Activated CD4-positive, alpha-beta T cell treated with anti-CD3 and anti-CD28 coated beads for 1 hour (primary cell): ENCODE results near the gene ZNF638.
"Not testable (repeated sequence)": the region's sequence is repeated elsewhere in the genome, so short reads cannot be mapped to it uniquely, and the experiment has no call there.

Experiments used
- DNase-seq: peaks from one replicate; pipeline ENCODE4 v3.0.0-alpha.2; 2020

The ZNF638 gene

DNA sequence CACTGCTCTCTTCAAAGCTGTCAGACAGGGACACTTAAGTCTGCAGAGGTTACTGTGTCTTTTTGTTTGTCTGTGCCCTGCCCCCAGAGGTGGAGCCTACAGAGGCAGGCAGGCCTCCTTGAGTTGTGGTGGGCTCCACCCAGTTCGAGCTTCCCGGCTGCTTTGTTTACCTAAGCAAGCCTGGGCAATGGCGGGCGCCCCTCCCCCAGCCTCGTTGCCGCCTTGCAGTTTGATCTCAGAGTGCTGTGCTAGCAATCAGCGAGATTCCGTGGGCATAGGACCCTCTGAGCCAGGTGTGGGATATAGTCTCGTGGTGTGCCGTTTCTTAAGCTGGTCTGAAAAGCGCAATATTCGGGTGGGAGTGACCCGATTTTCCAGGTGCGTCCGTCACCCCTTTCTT is 85.3 kb downstream of the ZNF638 start:
- not testable (repeated sequence) for DNase-seq

DNA sequence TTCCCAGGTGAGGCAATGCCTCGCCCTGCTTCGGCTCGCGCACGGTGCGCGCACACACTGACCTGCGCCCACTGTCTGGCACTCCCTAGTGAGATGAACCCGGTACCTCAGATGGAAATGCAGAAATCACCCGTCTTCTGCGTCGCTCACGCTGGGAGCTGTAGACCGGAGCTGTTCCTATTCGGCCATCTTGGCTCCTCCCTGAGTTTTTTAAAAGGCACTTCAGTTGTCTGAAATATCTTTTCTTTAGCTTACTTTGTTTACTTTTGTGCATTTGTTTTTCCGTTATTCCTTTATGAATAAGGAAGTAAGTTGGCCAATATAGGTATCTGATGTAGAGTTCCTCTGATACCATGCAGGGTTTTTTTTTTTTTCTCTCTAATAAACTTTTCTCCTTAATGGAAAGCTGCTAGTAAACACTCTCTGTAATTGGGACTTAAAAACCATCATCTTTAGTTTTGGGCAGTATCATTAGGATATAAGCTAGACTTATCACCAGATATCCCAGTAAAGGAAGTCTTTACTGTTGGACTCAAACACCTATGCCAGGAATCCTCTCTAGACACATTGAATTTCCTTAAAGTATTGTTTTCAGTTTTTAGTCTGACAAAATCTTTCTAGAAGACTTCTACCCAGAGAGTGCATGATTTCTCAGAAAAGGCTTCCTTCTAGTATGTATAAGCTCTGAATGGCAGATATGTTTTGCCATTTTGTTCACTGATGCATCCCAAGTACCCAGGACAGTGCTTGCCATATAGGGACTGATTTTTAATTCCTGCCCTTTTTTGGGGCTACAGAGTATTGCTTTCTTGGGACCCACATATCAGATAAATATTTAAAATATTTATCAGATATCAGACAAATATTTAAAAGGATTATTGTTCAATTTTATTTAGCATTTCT is 86.0 kb downstream of the ZNF638 start:
- no peak for DNase-seq

DNA sequence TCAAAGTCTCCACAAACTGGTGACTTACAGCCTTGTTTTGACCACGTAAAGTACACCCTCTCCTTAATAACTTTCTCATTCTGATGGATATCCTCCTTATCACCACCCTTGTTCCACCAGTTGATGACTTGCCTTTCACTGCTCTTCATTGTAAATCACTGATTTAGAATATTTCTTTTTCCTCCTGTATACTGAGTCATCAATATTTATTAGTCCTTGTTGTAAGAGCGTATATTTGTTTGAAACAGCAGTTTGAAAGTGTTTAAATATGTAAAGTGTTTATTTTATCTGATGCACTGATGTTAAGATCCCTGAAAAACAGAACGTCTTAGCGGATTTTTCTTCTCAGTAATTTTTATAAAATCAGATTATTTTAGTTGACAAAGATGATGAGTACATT is 87.6 kb downstream of the ZNF638 start:
- no peak for DNase-seq

DNA sequence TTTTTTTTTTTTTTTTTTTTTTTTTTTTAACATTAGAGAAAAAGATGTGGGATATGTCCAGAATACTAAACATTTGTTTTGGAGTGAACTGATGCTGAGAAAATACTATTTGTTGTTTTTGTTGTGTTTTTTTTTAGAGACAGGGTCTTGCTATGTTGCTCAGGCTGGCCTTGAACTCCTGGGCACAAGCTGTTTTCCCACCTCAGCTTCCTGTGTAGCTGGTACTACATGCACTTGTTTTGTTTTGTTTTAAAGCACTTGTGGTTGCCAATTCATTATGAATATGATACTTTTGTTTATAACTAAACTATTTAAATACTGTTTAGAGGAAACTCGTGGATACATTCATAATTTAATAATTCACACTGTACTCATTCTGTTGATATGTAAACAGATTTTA is 88.4 kb downstream of the ZNF638 start:
- no peak for DNase-seq

GRCh38 chr2:71422786-71423185 is 91.2 kb downstream of the ZNF638 start:
- DNase-seq = no peak

DNA sequence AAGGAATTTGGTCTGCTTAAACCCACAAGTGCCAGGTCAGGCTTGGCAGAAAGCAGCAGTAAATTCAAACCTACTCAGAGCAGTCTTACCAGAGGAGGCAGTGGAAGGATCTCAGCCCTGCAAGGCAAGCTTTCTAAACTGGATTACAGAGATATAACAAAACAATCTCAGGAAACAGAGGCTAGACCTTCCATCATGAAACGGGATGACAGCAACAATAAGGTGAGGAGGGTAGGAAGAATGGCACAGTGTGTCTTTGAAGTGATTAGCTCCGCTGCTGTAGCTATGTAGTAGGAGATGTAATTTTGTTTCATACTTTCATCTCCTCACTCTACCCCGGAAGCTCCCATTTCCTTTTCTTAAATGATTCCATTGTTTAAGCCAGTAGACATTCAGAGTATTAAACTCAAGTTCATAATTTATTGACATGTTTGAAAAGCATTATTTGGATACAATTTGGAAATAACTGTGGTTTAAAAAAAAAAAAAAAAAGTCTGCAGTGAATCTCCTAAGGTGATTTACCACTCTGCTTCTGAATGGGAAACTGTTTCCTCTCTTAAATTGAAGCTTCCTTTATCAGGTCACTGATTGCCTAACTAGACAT is 92.3 kb downstream of the ZNF638 start:
- DNase-seq = no peak

DNA sequence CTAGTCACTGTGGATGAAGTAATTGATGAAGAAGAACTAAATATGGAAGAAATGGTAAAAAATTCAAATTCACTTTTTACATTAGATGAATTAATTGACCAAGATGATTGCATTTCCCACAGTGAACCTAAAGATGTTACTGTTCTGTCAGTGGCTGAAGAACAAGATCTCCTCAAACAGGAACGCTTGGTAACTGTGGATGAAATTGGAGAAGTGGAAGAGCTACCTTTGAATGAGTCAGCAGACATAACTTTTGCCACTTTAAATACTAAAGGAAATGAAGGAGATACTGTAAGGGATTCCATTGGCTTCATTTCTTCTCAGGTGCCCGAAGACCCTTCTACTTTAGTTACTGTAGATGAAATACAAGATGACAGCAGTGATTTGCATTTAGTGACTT is 95.1 kb downstream of the ZNF638 start:
- DNase-seq = no peak

DNA sequence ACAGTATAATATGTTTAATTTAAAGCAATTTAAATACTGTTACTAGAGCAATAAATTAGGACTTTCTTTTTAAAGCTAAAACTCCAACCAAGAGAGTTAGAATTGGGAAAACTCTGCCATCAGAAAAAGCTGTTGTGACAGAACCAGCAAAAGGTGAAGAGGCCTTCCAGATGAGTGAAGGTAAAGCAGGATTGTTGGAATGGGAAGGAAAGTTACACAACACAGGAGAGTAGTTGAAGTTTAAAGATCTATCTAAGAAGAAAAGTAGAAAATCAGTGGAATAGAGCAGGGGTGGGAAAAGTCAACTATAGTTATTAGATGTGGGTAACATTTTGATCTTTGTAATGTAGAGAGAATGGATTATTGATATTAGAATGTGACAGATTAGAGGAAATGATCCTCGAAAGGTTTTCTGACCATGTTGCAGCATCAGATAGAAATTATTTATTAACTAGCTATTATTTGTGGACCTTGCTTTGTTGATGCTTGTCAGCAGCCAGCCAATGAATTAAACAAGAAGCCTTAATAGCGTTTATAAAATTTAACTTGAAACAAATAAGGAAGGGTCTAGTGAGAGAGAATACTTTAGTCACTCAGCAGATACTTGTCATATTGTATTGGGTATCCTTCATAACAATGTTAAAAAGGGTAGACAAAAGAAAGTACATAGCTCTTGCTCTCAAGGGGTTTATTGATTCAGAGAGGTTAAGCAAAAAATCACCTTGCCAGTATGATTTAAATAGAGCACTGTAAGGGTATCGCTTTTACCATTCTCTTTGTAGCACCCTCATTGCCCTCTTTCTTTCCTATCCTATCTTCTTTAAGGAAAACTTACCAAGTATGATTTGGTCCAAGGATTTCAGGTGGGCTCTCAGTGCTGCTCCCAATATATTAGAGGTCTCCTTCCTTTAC is 97.1 kb downstream of the ZNF638 start:
- no peak for DNase-seq

DNA sequence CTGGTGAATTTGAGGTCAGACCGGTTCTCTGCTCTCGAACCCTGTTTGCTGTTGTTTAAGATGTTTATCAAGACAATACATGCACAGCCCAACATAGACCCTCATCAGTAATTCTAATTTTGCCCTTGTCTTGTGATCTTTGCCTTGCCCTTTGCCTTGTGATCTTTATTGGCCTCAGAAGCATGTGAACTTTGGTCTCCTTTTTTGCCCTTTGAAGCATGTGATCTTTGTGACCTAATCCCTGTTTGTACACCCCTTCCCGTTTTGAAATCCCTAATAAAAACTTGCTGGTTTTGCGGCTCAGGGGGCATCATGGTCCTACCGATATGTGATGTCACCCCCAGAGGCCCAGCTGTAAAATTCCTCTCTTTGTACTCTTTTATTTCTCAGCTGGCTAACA is 113.6 kb downstream of the ZNF638 start:
- not testable (repeated sequence) for DNase-seq

- no peak for DNase-seq
Measured at GRCh38 chr2:71446505-71446904, 114.9 kb downstream of the ZNF638 start.

GRCh38 chr2:71449343-71449742 is 117.8 kb downstream of the ZNF638 start:
- DNase-seq = no peak

- DNase-seq = no peak
Measured at GRCh38 chr2:71451705-71452104, 120.1 kb downstream of the ZNF638 start.

DNA sequence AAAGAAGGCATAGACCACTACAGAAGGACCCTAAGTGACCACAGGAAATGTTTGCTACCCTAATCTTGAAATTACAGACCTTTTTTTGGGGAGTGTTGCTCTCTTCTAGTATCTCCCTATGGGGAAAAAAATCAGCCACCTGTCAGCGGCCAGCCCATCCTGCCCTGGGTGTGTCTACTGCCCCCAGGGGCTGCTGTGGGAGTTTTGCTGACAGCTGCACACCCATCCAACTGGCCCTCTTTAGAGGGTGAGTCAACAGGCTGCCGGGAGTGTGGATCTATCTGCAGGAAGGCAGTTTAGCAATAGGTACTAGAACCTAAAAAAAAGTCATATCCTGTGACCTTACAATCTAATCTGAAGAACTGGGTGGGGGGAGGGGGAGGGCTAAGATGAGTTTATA is 121.0 kb downstream of the ZNF638 start:
- no peak for DNase-seq

- no peak for DNase-seq
Measured at GRCh38 chr2:71453404-71454220, 122.0 kb downstream of the ZNF638 start, which contains the start of gene DYSF. DYSF (plus strand) TSS chr2:71453561.

DNA sequence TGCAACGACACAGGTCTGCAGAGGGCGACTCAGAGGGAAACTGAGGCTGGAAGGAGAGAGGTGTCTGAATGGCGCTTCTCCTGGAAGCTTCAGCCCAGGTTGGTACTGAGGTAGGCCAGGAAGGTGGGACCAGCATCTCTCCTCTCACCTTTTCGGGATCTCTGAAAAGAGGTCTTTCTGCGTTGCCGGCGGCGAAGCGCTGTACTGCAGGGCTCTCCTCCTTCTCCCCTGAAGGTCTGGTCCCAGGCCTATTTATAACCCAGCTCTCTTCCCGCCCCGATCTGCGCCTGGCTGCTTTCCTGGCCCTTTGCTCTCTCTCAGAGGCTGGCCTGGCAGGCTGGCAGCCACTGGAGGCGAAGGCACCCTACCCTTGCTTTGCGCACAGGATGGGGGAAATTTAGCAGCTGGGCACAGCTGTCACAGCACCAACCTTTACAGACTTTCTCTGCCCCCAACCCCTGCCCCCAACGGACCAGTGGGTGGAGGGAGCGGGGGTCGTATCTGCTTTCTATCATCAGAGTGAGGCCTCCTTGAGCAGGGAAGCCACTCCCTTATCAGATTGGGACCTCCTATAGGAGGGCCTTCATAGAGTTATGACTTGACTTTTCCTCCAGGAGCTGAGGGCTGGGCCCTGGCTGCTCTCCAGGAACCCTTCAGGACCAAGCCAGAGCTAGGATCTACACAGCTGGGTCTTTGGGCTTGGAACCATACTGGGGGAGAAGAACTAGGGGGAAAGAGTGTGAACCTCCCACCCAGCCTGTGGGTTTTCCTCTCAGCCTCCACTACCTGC is 122.8 kb downstream of the ZNF638 start:
- DNase-seq = no peak

DNA sequence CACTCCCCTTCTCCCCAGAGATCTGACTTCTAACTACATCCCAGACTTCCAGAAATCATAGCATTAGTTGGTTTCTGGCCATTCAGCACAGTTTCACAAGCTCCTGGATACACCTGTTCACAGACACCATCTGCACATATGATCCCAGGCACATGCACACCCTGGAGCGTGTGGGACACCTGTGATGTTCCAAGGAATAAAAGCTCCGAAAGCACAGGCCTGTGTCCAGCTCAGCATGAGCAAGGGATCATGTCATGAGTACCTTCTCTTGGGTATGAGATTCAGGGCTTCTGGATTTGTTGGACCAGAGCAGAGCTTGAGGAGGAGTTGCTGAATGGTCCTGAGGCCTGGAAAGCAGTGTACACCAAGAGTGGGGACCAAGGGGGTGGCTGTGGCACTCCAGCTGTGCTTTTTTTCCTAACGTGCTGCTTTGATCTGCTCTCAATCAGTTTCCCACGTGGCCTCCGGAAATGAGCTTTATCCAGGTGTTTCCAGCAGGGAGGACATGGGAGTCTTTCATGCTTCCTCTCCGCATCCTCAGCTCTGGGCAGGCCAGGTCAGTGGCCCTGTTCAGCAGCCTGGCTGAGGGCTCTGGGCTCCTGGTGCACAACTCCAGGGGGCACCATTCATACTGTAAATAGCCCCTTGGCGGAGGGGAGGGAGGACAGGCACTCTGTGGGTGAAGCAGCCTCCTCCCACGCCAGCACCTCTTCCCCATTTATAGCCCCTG is 123.6 kb downstream of the ZNF638 start:
- DNase-seq = no peak

- DNase-seq = no peak
Measured at GRCh38 chr2:71455741-71456569, 124.4 kb downstream of the ZNF638 start.

- DNase-seq = no peak
Measured at GRCh38 chr2:71456617-71457016, 125.0 kb downstream of the ZNF638 start.

DNA sequence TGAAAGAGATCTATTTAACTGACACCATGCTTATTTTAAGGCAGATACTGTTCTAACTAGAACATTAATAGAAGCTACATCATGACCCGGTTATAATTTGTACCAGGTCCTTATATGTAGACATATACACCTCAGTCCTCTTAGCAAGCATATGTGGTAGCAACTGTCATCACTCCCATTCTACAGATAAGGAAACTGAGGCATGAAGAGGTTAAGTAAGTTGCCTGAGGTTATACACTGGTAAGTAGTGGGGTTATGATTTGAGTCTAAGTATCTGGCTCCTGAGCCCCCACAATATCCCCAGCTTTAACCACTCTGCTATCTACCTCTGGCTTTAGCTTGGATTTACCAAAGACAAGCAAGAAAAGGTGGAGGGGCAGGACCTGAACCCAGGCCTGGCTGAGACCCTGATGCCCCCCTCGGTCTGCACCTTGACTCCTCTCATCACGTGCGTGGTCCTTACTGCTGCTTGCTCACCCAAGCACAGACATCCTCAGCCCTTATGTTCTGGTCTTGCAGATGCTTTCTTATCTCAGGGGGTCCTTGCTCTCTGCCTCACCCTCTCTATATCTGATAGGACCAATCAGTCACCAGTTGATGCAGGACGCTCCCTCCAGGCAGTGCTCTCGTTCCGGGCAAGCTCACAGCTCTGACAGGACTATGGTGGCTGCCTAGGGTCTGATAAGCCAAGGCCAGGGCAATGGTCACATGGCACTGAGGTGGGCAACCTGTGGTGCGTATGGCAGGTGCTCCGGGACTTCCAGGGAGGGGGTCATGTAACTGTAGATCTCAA is 125.7 kb downstream of the ZNF638 start:
- DNase-seq = no peak
